PC-3 (cell line): ENCODE data around the gene SERPINB3.
"Not testable (repeated sequence)": the region's sequence is repeated elsewhere in the genome, so short reads cannot be mapped to it uniquely, and the experiment has no call there.

Experiments
- EZH2 ChIP-seq: fragments of 300-600 bp; sonication (generic); IDR thresholded peaks from one replicate; pipeline ENCODE4 v1.6.1; 2017; ENCODE audit warnings: antibody characterized with exemption, mild to moderate bottlenecking, low read length; ENCODE audit not compliant: unreplicated experiment
- TF ChIP-seq, protein P1 (sequence below): fragments of 300-600 bp; sonication (generic); conservative IDR thresholded peaks from 2 replicates; pipeline ENCODE4 v1.5.1; 2017; ENCODE audit warnings: antibody characterized with exemption, low read depth, mild to moderate bottlenecking, low read length

DNA sequence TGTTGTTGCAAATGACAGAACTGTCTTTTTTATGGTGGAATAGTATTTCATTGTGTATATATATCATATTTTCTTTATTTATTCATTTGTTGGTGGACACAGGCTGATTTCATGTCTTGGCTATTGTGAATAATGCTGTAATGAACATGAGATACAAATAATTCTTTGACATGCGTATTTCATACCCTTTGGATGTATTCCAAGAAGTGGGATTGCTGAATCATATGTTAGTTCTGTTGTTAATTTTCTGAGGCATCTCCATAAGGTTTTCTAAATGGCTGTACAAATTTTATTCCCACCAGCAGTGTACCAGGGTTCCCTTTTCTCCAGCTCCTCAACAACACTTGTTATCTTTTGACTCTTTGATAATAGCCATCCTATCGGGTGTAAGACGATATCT, 11.4 kb downstream of the SERPINB3 start:
- TF ChIP-seq, protein P1, sequence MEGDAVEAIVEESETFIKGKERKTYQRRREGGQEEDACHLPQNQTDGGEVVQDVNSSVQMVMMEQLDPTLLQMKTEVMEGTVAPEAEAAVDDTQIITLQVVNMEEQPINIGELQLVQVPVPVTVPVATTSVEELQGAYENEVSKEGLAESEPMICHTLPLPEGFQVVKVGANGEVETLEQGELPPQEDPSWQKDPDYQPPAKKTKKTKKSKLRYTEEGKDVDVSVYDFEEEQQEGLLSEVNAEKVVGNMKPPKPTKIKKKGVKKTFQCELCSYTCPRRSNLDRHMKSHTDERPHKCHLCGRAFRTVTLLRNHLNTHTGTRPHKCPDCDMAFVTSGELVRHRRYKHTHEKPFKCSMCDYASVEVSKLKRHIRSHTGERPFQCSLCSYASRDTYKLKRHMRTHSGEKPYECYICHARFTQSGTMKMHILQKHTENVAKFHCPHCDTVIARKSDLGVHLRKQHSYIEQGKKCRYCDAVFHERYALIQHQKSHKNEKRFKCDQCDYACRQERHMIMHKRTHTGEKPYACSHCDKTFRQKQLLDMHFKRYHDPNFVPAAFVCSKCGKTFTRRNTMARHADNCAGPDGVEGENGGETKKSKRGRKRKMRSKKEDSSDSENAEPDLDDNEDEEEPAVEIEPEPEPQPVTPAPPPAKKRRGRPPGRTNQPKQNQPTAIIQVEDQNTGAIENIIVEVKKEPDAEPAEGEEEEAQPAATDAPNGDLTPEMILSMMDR: not testable (repeated sequence)
- TF ChIP-seq EZH2: not testable (repeated sequence)
